RWPE1 (cell line): Measurements from ENCODE around the gene EXOG.

ENCODE experiments used
- CTCF ChIA-PET: fragments of 350-600 bp; sonication (Branson Sonifier 250); formaldehyde crosslinking; extraction: SDS; loops from one replicate; lab custom pipeline; 2021; lab: Yijun Ruan, JAX
- POLR2A ChIA-PET: fragments of 400-600 bp; formaldehyde crosslinking; extraction: SDS; loops from one replicate; lab custom pipeline; 2020; ENCODE audit warnings: antibody characterized with exemption; ENCODE audit not compliant: low non-redundant PET; lab: Yijun Ruan, JAX
- DNase-seq: peaks from one replicate; pipeline ENCODE4 v3.0.0; 2012; ENCODE audit warnings: low spot score
- H3K27ac ChIP-seq: fragments of 450-650 bp; 2 replicates; pipeline ENCODE4 v1.5.1; 2017
- TF ChIP-seq, protein P1 (sequence below): fragments of 450-650 bp; conservative IDR thresholded peaks from 2 replicates; pipeline ENCODE4 v1.5.1; 2017; ENCODE audit warnings: low read depth, mild to moderate bottlenecking

Gene EXOG

DNA sequence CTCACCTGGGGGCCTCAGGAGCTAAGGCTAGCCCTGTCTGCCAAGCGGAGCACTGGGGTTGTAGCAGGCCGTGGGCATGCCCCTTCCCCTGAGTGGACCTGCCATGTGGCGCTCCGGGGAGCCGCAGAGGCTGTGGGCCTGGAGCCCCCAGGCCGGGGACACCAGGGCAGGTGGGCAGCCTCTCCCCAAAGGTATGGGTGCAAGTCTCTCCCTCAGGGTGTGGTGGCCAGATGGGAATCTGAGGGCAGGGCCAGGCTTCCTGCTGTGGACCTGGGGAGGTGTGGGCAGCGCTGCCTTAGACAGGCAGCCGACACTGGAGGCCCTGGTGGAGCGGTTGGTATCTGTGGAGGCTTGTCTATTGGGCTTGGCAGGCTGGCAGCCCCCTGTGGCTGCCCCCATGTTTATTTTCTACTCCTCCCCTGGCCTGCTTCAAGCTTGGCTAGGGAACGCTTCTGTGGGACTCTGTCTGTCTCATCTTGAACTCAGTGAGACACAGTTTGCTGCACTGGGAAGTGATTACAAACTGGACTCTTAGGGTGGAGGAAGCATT is 36.6 kb upstream of the EXOG start:
- no peak for DNase-seq
- ChIA-PET POLR2A (no interaction called here), CTCF (no interaction called here)
- TF ChIP-seq, protein P1, sequence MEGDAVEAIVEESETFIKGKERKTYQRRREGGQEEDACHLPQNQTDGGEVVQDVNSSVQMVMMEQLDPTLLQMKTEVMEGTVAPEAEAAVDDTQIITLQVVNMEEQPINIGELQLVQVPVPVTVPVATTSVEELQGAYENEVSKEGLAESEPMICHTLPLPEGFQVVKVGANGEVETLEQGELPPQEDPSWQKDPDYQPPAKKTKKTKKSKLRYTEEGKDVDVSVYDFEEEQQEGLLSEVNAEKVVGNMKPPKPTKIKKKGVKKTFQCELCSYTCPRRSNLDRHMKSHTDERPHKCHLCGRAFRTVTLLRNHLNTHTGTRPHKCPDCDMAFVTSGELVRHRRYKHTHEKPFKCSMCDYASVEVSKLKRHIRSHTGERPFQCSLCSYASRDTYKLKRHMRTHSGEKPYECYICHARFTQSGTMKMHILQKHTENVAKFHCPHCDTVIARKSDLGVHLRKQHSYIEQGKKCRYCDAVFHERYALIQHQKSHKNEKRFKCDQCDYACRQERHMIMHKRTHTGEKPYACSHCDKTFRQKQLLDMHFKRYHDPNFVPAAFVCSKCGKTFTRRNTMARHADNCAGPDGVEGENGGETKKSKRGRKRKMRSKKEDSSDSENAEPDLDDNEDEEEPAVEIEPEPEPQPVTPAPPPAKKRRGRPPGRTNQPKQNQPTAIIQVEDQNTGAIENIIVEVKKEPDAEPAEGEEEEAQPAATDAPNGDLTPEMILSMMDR = no peak
- H3K27ac ChIP-seq = peak overlapping the region; percentile 83

DNA sequence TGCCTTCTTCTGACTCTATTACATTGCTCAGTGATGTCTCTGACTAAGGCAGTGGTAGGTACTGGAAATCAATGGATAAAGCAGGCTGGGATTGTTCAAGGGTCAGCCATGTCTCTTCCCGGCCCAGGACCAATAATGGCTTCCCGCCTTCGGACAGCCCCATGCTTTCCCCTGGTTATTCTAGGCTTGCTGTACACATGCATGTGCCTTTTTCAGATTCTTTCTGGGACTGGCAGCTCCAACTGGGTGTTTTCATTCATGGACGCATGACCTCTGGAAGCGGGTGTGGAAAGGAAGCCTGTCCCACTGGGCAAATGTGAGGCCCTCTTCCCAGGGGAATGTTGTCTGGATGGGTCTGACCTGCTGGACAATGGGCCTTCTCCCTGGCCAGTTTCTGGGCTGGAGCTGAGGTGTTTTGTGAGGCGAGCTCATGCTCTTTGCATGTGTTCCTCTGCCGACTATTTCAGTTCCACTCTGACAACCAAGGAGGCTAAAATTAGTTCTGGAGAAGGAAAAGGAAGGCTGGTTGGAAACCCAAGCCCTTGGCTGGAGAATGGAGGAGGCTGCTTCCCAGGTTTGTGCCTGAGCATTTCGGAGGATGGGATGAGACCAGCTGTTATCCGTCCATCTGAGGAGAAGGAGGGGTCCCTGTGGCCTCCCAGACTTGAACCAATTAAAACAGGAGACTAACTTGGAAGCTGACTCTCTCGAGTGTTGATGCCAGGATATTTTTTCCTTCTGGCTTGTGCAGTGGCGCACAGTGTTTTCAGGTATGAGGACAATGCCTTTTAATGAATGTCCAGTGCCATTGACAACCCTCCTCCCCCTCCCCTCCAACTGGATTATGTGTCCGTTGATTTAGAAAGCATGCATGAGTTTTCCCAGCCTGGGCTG is 35.5 kb upstream of the EXOG start:
- DNase-seq = no peak
- POLR2A ChIA-PET = no interaction called here
- TF ChIP-seq, protein P1 = no peak
- CTCF ChIA-PET = no interaction called here
- peak overlapping the region; percentile 5; the same call in 1 of the 2 replicates for H3K27ac ChIP-seq

DNA sequence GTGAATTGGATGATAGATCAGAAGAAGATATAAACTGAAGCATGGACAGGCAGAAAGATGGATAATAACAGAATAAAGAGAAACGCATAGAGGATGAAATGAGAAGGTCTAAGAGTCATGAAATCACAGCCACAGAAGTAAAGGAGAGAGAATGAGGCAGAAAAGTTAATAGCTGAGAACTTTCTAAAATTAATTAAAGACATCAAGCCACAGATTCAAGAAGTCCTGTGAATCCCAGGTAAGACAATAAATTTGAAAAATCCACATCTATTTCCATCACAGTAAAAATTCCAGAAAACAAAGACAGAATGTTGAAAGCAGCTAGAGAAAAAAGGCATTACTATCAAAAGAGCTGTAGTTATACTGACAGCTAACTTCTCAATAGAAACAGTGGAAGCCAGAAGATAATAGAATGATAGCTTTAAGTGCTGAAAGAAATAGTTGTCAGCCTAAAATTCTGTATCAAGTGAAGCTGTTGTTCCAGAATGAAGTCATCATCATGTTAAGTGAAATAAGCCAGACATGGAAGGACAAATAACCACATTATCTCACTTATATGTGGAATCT is 30.5 kb upstream of the EXOG start:
- TF ChIP-seq, protein P1 = no peak
- no peak for DNase-seq
- POLR2A ChIA-PET = no interaction called here
- no peak overlapping the region for H3K27ac ChIP-seq
- CTCF ChIA-PET = no interaction called here

DNA sequence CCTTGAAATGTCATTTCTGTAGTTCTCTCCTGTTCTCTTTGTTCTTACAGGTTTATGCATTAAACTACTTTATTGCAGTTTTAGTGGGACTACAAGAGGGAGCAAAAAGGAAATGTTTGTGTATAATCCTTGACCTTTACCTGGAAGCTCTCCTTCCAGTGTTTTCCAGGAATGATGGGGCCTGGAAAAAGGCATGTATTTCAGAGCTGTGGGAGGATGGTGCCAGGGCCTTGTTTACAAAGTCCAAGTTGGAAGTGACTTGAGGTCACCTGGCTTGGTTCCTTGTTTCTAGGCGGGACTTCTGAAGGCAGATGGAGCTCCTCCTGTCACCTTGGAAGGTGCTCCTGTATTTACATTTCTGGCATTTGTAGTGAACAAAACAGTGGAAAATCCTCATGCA is 27.4 kb upstream of the EXOG start:
- ChIA-PET POLR2A (no interaction called here), CTCF (no interaction called here)
- TF ChIP-seq, protein P1 = no peak
- DNase-seq = no peak
- H3K27ac ChIP-seq = no peak overlapping the region

DNA sequence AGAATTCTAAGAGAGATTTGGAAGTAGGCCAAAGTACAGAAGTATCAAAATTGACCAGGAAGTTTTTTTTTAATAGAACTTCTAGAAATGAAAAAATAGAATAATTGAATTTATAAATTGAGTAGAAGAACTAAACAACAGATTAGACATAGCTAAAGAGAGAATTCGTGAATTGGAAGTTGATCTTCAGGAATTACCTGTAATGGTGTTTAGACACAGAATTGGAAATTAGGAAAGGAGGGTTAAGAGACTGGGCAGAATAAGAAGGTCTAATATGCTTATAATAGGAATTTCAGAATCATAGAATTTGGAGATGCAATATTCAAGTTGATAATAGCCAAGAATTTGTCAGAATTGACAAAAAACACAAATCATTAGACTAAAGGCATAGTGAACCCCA is 26.3 kb upstream of the EXOG start:
- no peak for DNase-seq
- ChIA-PET CTCF (no interaction called here), POLR2A (no interaction called here)
- H3K27ac ChIP-seq = no peak overlapping the region
- TF ChIP-seq, protein P1 = no peak

DNA sequence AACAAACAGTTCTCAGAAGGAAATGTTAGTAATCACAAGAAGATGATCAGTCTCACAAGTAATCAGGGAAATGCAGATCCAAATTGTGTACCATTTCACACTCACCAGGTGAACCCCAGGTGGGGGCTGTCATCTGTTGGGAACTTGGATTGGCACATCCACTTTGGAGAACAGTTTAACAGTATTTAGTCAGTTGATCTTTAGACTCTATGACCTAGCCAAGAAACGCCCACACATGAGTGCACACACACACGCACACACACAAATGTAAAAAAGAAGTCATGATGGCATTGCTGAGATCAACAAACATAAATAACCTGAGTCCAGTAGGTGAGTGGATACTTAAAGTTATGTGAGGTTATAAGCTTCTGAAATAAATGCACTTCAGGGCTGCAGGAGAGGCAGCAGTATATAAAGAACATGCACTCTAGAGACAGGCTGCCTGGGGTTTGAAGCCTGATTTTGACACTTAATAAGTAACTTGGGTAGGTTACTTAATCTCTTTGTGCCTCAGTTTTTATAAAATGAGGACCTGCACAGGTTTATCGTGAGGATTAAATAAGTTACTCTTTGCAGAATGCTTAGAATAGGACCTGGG is 24.8 kb upstream of the EXOG start:
- TF ChIP-seq, protein P1 = no peak
- POLR2A ChIA-PET = no interaction called here
- DNase-seq = no peak
- H3K27ac ChIP-seq = no peak overlapping the region
- CTCF ChIA-PET = no interaction called here
